GM12801 (cell line): ENCODE results near the gene TMCC1.

ENCODE experiments used
- TF ChIP-seq, protein P1 (sequence below): IDR thresholded peaks from one replicate; pipeline ENCODE4 v1.5.1; 2011; ENCODE audit warnings: control low read depth; ENCODE audit not compliant: insufficient read length; ENCODE audit errors: extremely low read depth

The TMCC1 gene

DNA sequence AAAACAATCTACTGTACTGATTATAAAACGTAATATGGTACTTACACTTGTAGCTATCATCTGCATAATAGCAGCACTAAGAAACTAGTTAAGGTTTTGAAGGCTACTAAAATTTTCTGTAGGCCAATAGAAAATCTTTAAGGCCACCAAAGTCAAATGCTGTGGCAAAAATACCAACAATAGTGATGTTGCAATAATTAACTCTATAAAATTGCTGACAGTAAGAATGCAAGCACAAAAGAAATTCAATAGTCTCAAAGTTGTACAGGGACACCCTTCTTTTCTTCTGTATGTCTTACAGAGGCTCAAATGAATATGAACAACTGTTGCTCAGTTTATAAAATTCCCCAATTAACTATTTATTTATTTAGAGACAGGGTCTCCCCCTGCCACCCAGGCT, 62.0 kb downstream of the TMCC1 start:
- TF ChIP-seq, protein P1, sequence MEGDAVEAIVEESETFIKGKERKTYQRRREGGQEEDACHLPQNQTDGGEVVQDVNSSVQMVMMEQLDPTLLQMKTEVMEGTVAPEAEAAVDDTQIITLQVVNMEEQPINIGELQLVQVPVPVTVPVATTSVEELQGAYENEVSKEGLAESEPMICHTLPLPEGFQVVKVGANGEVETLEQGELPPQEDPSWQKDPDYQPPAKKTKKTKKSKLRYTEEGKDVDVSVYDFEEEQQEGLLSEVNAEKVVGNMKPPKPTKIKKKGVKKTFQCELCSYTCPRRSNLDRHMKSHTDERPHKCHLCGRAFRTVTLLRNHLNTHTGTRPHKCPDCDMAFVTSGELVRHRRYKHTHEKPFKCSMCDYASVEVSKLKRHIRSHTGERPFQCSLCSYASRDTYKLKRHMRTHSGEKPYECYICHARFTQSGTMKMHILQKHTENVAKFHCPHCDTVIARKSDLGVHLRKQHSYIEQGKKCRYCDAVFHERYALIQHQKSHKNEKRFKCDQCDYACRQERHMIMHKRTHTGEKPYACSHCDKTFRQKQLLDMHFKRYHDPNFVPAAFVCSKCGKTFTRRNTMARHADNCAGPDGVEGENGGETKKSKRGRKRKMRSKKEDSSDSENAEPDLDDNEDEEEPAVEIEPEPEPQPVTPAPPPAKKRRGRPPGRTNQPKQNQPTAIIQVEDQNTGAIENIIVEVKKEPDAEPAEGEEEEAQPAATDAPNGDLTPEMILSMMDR = no peak

GRCh38 chr3:129829640-129830039, 63.9 kb downstream of the TMCC1 start:
- TF ChIP-seq, protein P1 = no peak

DNA sequence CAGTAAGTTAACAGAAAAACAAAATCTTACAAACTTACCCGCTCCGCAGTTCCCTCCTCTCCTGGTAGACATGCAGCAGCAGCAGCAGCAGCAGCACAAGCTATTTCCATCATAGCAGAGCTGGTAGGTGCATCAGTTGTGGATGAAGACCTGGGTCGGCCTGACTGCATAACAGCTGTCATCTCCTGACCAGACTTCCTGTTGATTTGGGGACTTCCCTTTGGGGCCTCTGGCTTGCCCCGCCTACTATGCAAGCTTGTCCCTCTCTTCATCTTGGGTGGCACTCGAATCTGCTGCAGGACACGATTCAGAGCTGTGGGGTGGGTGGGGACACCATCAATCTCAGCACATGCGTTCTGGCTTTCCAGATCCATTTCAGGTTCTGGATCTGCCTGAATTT, 65.7 kb downstream of the TMCC1 start:
- TF ChIP-seq, protein P1 = no peak

DNA sequence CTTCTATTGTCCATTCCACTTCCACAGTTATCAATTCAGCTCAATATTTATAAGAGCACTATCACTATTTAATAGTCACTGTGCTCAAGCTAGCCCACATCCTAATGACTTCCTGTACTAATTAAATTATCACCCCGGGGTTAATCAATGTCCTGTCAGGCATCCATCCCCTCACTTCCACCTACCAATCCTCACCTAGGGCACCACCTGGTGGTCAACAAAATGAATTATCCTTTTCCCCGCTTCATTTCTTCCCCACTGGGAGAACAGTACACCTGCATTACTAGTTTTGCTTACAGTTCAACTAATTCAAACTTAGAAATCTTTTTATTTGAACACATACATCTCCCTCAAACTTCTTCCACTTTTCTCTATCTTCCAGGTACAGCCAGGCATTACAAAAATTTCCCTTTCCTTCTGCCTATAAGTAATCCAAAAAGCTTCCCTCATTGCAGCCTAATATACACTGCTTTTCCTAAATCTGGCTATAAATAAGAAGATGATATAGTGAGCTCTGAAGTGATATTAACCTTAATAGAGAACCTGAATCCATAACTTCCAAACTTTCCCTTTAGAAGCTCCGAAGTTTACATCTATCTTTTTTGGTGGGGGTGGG, 68.5 kb downstream of the TMCC1 start:
- TF ChIP-seq, protein P1 = no peak

GRCh38 chr3:129822679-129823078, 70.8 kb downstream of the TMCC1 start:
- TF ChIP-seq, protein P1 = no peak

- TF ChIP-seq, protein P1 = no peak
Observed at GRCh38 chr3:129822241-129822640, 71.3 kb downstream of the TMCC1 start.

GRCh38 chr3:129820587-129820986, 72.9 kb downstream of the TMCC1 start:
- TF ChIP-seq, protein P1 = no peak
